Measurements from ENCODE around the gene BNC2.

The BNC2 gene

DNA sequence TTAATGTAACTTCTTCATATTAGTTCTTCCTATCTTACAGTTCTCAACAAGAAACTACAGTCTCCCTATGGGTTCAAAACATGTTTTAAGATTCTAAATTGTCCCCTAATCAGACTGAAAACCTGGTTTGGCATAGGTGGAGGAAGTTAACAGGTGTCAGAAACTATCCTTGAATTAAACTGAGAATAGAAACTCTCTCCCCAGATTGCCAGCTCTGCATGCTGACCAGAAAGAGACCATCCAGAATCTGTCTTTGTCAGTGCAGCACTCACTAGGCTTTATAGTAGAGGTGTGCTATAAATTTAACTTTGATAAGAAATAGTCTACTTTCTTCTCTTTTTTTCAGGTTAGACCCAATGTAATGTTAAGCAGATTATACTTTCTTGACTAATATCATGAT, 63.8 kb downstream of the BNC2 start:
- DNase-seq (ENCODE audit: low spot score): no peak
- in situ Hi-C loops (cut with MboI; ENCODE audit: low sequenced_read_pairs, unreplicated experiment): no loop called here
- TF ChIP-seq, protein P1, sequence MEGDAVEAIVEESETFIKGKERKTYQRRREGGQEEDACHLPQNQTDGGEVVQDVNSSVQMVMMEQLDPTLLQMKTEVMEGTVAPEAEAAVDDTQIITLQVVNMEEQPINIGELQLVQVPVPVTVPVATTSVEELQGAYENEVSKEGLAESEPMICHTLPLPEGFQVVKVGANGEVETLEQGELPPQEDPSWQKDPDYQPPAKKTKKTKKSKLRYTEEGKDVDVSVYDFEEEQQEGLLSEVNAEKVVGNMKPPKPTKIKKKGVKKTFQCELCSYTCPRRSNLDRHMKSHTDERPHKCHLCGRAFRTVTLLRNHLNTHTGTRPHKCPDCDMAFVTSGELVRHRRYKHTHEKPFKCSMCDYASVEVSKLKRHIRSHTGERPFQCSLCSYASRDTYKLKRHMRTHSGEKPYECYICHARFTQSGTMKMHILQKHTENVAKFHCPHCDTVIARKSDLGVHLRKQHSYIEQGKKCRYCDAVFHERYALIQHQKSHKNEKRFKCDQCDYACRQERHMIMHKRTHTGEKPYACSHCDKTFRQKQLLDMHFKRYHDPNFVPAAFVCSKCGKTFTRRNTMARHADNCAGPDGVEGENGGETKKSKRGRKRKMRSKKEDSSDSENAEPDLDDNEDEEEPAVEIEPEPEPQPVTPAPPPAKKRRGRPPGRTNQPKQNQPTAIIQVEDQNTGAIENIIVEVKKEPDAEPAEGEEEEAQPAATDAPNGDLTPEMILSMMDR (IDR thresholded peaks at IDR 0.05; ENCODE audit: borderline replicate concordance, control extremely low read depth, extremely low read depth, insufficient read depth, missing control alignments): no peak

DNA sequence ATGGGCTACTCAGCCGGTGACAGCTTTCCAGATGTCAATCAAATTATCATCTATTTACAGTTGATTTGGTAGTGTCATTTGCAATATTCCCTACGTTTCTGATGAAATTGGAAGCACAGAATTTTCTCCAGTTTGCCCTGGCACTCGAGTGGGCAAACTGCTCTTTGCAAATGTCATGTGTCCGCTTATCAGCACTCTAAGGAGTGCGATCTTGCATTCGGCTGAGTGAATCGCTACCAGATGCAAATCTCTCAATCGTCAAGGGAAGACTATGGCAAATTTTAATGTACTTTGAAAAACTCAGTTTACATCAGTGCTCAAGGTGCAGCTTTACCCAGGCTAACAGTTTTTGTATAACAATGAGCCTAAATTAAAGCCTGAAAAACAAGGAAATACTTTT, 66.8 kb downstream of the BNC2 start:
- in situ Hi-C loops (cut with MboI; ENCODE audit: low sequenced_read_pairs, unreplicated experiment): no loop called here
- no peak for DNase-seq (ENCODE audit: low spot score)

DNA sequence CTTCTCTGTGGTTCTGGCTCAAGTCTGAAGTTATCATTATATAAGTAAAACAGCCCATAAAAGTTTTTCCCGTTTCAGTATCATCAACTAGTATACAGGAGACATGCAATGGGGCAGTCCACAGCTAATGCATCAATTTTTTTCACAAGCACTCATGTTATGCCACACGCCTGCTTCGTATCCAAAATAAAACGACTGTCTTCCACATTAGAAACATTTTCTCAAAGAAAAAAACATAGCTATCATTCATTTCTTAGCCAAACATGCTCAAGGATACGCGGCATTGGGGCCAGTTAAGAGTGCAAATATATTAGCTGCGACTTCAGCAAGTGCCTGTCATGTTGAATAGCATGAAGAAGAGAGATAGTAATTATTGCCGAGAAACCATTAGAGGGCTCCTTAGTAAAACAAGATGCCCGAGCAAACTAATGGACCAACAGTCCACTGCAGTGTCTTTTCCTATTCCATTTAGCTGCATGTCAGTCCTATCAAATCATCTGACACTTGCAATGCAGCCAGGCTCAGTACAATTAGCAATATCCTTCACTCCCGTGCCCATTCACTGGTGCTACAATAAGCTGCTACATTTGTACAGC, 68.5 kb downstream of the BNC2 start:
- TF ChIP-seq, protein P1 (IDR thresholded peaks at IDR 0.05; ENCODE audit: borderline replicate concordance, control extremely low read depth, extremely low read depth, insufficient read depth, missing control alignments): no peak
- in situ Hi-C loops (cut with MboI; ENCODE audit: low sequenced_read_pairs, unreplicated experiment): no loop called here
- no peak for DNase-seq (ENCODE audit: low spot score)

More for the DNA sequence above, 66.8 kb downstream of the BNC2 start:
- TF ChIP-seq, protein P1 (IDR thresholded peaks at IDR 0.05; ENCODE audit: borderline replicate concordance, control extremely low read depth, extremely low read depth, insufficient read depth, missing control alignments): no peak

DNA sequence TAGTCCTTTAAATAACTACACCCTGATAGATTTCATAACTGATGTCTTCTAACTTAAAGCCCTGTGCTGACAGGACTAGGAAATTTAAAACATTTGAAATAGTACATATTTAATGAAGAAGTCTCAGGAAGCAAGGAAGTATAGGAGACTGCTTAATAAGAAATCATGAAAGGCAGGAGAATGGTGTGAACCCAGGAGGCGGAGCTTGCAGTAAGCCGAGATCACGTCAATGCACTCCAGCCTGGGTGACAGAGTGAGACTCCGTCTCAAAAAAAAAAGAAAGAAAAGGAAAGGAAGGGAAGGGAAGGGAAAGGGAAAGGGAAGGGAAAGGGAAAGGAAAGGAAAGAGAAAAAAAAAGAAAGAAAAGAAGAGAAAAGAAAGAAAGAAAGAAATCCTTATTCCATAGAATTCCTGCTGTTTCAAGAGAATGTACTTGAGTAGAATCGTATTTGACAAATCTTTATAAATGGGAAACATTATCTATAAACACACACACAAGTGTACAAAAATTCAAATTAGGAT, 74.1 kb downstream of the BNC2 start:
- in situ Hi-C loops (cut with MboI; ENCODE audit: low sequenced_read_pairs, unreplicated experiment): no loop called here
- TF ChIP-seq, protein P1 (IDR thresholded peaks at IDR 0.05; ENCODE audit: borderline replicate concordance, control extremely low read depth, extremely low read depth, insufficient read depth, missing control alignments): no peak
- DNase-seq (ENCODE audit: low spot score): no peak

DNA sequence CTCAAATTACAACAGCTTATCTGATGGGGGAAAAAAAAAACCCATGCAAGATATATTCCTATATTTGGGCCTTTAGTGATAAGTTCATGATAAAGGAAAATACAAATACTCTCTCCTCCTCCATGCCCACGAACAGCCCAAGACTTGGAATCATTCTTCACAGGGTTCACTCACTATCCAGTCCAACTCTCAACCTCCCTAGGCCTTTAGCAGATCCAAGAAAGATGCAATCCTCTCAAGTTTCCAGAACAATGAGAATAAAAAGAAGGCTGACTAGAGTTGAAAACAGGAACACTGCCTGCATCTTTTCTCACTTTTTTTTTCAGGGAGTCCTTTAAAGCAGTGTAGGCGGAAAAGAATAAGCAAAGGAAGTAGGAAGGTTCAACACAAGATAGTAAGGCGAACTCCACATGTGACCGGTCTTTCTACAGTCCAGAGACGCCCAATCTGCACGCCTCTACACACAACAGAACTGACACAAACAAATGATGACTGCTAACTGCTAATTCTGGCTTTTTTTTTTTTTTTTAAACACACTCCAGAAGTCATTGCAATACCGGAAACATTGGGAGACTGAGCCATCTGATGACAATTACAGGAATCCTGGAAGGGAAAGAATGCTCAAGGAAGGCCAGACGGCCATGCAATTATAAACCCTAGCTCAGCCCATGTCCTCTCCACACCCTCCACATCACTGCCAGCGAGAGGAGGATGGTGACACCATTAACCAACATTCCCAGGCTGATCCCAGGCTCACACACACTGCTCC, 75.4 kb downstream of the BNC2 start:
- DNase-seq (ENCODE audit: low spot score): no peak
- in situ Hi-C loops (cut with MboI; ENCODE audit: low sequenced_read_pairs, unreplicated experiment): no loop called here
- TF ChIP-seq, protein P1 (IDR thresholded peaks at IDR 0.05; ENCODE audit: borderline replicate concordance, control extremely low read depth, extremely low read depth, insufficient read depth, missing control alignments): no peak

DNA sequence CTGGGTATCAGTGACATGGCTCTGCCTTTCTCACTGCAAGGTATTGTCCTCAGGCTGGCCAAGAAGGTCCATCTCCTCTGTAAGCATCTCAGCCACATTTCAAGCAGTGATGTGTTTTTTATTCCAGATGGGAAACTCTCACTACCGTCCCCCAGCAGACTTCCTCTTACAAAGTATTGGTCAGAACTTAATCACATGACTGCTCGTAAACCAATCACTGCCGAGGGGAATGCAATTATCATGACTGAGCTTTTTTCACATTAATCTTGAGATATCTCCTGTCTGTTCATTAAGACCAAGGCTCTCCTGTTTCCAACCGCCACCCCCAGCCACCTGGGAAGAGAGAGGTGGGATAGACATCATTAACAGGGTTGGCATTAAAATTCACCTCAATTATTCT, 76.4 kb downstream of the BNC2 start:
- in situ Hi-C loops (cut with MboI; ENCODE audit: low sequenced_read_pairs, unreplicated experiment): no loop called here
- no peak for DNase-seq (ENCODE audit: low spot score)
- TF ChIP-seq, protein P1 (IDR thresholded peaks at IDR 0.05; ENCODE audit: borderline replicate concordance, control extremely low read depth, extremely low read depth, insufficient read depth, missing control alignments): no peak

Measured in GM13976 (cell line).